Hepatocyte (in vitro differentiated cells): Measurements from ENCODE around the gene ARFGEF3.

ENCODE experiments used
- EZH2 ChIP-seq: fragments of 200-600 bp; sonication (generic); IDR thresholded peaks from 2 replicates; pipeline ENCODE4 v1.6.1; 2016; ENCODE audit warnings: antibody characterized with exemption, mild to moderate bottlenecking, borderline replicate concordance
- EZH2phosphoT487 ChIP-seq: fragments of 200-600 bp; sonication (generic); IDR thresholded peaks from one replicate; pipeline ENCODE4 v1.6.1; 2018; ENCODE audit warnings: antibody characterized with exemption, mild to moderate bottlenecking, low read depth, moderate library complexity; ENCODE audit not compliant: unreplicated experiment, severe bottlenecking
- TF ChIP-seq, protein P1 (sequence below): fragments of 200-600 bp; sonication (generic); IDR thresholded peaks from 2 replicates; pipeline ENCODE4 v1.5.1; 2016; ENCODE audit warnings: antibody characterized with exemption, mild to moderate bottlenecking; ENCODE audit not compliant: poor library complexity

DNA sequence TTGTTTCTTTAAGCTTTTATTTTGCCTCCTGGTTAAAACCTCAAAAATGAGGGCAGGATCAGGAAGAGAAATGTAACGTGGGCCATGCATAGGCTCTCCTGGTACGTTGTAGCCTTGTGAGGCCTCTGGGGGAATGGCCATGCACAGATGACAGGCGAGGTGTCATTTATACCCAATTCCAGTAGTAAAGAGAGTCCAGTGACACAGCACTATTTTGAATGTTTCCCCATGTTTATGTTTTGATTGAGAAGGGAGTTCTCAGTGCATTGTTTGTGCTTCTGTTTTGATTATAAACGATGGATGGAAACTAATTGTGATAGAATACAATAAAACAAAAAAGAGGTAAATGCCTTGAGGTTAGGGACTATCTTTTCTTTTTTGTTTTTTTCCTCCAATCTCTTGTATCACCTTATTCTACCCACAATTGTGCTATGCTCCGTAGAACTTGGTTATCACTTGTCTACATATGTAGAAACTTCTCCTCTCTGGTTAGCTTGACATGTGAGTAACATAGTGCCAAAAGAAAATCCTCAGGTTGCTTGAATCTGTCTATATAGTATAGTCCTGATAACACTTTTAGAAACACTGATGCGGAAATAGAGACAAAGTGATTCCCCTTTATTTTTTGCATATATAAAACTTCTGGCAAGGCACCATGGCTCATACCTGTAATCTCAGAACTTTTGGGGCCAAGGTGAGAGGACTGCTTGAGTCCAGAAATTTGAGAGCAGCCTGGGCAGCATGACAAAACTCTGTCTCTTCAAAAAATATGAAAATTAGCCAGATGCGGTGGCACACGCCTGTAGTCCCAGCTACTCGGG is 209.1 kb downstream of the ARFGEF3 start:
- no peak for TF ChIP-seq EZH2
- no peak for TF ChIP-seq EZH2phosphoT487
- TF ChIP-seq, protein P1, sequence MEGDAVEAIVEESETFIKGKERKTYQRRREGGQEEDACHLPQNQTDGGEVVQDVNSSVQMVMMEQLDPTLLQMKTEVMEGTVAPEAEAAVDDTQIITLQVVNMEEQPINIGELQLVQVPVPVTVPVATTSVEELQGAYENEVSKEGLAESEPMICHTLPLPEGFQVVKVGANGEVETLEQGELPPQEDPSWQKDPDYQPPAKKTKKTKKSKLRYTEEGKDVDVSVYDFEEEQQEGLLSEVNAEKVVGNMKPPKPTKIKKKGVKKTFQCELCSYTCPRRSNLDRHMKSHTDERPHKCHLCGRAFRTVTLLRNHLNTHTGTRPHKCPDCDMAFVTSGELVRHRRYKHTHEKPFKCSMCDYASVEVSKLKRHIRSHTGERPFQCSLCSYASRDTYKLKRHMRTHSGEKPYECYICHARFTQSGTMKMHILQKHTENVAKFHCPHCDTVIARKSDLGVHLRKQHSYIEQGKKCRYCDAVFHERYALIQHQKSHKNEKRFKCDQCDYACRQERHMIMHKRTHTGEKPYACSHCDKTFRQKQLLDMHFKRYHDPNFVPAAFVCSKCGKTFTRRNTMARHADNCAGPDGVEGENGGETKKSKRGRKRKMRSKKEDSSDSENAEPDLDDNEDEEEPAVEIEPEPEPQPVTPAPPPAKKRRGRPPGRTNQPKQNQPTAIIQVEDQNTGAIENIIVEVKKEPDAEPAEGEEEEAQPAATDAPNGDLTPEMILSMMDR, result no peak
